Measurements from ENCODE around the gene ULK3. TPM values are rescaled to one million over a fixed set of nuclear protein-coding genes. Genes with fewer than 3 reads are reported as not detected.

Gene ULK3
- polyA plus RNA-seq, 1 donor, result 49.3 TPM

Other genes with a start within 250 kb of the ULK3 start
- 52.2 TPM for gene CLK3, start 227.3 kb downstream of the ULK3 start, polyA plus RNA-seq (ENCODE audit: insufficient read length)
- gene EDC3, start 147.1 kb downstream of the ULK3 start, polyA plus RNA-seq (ENCODE audit: insufficient read length), result 29.3 TPM
- gene CYP1A1, start 117.6 kb downstream of the ULK3 start, polyA plus RNA-seq (ENCODE audit: insufficient read length), result not detected
- gene CYP1A2, start 94.3 kb downstream of the ULK3 start, polyA plus RNA-seq (ENCODE audit: insufficient read length), result not detected
- 36.3 TPM for gene CSK, start 61.1 kb downstream of the ULK3 start, polyA plus RNA-seq (ENCODE audit: insufficient read length)
- gene LMAN1L, start 30.3 kb downstream of the ULK3 start, polyA plus RNA-seq (ENCODE audit: insufficient read length), result not detected
- gene CPLX3, start 16.5 kb downstream of the ULK3 start, polyA plus RNA-seq (ENCODE audit: insufficient read length), result not detected
- gene SCAMP2, start 30.2 kb upstream of the ULK3 start, polyA plus RNA-seq (ENCODE audit: insufficient read length), result 67.5 TPM
- 63.5 TPM for gene MPI, start 46.9 kb upstream of the ULK3 start, polyA plus RNA-seq (ENCODE audit: insufficient read length)
- gene FAM219B, start 63.7 kb upstream of the ULK3 start, polyA plus RNA-seq (ENCODE audit: insufficient read length), result 49.7 TPM
- gene COX5A, start 94.9 kb upstream of the ULK3 start, polyA plus RNA-seq (ENCODE audit: insufficient read length), result 243 TPM
- 1.1 TPM for gene RPP25, start 113.6 kb upstream of the ULK3 start, polyA plus RNA-seq (ENCODE audit: insufficient read length)
- 3.9 TPM for gene SCAMP5, start 152.4 kb upstream of the ULK3 start, polyA plus RNA-seq (ENCODE audit: insufficient read length)
- 7.4 TPM for gene PPCDC, start 180.4 kb upstream of the ULK3 start, polyA plus RNA-seq (ENCODE audit: insufficient read length)